Keratinocyte (primary cell): ENCODE results near the gene ST8SIA1.
A peak's percentile ranks its signal among the peaks of the same experiment; 100 is the strongest.

Experiments
- CTCF ChIP-seq, 3 experiments: IDR thresholded peaks in 1 of 3; conservative IDR thresholded peaks in 1 of 3; optimal IDR thresholded peaks in 1 of 3; 2 replicates in 2 of 3; 3 replicates in 1 of 3; pipeline versions ENCODE3 to v1.5.1; 2011; ENCODE audit warnings: low read length in 3 of 3, mild to moderate bottlenecking in 3 of 3, moderate library complexity in 2 of 3, control low read depth in 1 of 3, inconsistent platforms in 1 of 3; ENCODE audit not compliant: insufficient read depth in 2 of 3; ENCODE audit errors: extremely low read depth in 1 of 3
- EZH2 ChIP-seq: IDR thresholded peaks from one replicate; pipeline ENCODE4 v1.6.1; 2012; ENCODE audit warnings: inconsistent platforms, mild to moderate bottlenecking, low read length, moderate library complexity

- TF ChIP-seq EZH2 = no peak
- peak in 2 of 3 experiments; percentile 25 to 27 for TF ChIP-seq CTCF (optimal IDR thresholded peaks at IDR 0.05 in 1 of 3, IDR thresholded peaks at IDR 0.05 in 1 of 3, conservative IDR thresholded peaks at IDR 0.05 in 1 of 3; ENCODE audit: extremely low read depth in 1 of 3, insufficient read depth in 2 of 3, low read length in 3 of 3)
These were observed 161.3 kb downstream of the ST8SIA1 start for GRCh38 chr12:22173177-22173576.
